Activated CD4-positive, alpha-beta T cell treated with anti-CD3 and anti-CD28 coated beads for 48 hours (primary cell): ENCODE results near the gene PLCH1.

Source experiments
- DNase-seq: peaks from one replicate; pipeline ENCODE4 v3.0.0-alpha.2; 2020

Gene PLCH1

DNA sequence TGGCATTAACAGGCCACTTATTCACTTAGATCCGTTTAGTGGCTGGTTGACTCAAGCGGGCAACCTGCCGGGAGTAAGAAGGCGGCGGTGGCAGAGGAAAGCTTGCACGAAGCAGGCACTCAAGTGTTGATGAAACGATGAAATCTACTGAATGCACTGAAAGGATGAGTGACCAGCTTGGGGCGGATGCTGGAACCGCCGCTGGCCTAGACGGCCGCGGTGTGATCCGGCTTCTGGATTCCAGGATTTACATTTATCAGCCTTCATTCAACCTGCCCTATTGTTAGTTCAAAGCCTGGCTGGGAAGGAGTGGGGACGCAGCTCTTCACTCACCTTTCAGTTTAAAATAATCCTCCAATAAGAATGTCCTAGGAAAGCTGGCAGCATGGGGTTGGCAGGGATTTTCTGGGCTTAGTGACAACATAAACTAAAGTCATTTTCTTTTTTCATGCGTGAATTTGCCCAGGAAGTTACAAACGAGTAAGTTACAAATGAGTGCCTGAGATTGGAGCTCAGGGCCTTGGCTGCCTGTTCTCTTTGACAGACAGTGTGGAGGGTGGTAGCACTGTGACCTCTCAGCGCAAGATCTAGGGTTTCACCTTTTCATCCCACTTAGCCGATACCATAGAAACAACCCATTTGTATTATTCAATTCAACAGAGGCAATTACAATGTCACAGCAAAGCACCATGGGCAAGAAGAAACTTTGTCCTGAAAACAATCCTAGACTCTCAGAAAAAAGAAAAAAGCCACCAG is 1.1 kb upstream of the PLCH1 start:
- no peak for DNase-seq

DNA sequence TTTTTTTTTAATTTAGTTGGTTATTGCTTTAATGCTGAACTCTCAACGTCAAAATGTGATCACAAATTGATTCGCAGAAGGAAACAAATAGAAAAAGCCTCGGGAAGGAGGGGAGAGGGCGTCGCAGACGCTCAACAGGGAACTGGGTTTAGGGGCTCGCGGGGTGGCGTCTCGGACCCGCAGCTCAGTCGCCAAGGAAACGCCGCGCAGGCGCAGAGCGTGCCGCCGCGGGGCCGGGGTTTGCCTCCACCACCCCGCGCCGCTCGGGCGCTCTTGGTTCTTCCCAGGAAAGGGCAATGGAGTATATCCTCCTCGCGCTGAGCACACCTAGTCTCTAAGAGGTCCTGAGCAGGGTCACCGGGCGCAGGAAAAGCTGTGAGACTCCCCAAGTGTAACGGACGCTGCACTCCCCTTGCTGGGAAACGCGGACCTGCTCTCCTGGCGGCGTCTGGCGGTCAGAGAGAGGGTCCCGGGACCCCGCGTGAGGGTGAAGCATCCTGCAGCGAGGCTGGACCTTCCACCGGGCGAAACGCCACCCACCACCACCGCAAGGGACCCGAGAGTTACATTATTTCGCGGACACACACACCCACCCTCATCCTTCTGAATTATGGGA is 753 bp downstream of the PLCH1 start:
- DNase-seq = peak; percentile 62

DNA sequence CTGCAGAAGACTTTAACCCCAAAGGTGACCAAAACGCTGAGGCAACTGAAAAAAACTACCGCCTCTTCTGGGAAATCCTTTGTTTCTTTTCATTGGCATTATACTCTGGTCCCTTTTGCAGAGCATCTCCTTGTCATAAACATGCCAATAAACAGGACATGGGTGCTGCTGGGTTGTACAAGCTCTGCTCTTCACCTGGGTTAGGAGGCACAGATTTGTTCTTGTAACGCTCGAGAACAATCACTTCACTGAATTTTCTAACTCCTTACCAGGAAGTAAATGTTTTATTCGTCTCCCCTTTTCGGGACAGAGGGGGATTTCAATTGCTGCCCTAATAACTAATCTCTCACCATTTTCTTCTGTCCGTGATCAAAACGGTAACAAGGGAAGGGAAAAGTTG is 1.3 kb downstream of the PLCH1 start:
- DNase-seq = no peak

DNA sequence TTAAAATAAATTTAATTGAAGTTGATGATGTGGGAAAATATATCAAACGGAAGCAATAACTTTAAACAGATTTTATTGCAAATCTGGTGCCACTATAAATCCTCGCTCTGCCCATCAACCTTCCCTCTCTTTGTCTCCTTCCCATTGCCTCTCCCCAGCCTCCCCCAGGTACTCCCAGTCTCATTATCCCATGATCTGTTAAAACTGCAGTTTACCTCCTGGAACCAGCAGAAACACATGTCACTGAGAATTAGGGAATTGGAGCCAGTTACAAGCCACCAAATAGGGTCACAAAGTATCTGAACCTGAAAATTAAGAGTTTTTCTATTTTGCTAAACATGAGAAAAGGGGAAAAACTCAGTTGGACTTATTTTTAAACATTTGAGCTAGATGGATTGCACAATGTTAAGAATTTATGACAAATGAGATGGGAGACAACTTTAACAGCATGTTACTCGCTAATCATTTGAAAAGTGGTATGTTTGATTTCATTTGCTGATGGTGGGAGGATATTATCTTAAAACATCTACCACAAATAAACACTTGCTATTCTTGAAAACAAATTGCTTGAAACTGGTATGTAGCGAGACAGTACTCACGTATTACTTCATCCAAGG is 2.4 kb downstream of the PLCH1 start:
- DNase-seq = no peak

DNA sequence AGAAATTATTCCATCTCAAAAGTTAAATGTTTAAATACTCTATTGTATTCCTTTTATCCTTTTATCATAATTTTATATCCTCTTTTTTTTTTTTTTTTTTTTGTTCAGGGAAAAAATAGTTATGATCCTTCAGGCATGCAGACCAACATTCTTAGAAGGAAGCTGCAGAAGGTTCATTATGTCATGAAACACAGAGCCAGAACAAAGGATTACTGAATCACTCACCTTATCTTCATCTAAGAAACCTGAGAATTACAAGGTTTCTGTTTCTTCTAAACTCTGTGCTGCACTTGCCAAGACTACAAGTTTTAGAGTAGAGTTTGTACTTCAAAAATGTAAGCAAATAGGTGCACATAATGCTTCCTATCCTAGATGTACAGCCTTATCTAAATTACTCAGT is 3.3 kb downstream of the PLCH1 start:
- no peak for DNase-seq

DNA sequence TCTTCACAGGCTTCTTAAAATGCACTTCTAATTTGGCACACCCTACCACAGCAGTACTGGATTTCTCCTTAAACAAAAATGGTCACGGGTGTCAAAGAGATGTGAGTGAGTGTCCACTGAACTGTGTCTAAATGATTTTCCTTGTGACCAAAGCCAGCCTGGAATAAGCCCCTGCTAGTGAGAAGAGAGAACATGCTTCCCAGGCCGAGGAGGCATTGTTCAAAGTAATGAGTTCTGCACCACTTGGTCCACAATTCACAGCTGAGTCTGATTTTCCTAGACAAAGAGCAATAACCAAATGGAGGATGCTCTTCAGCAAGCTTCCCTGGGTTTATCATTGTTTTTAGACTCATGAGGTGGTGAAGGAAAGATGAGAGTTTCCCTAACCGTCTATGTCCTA is 3.8 kb downstream of the PLCH1 start:
- DNase-seq = no peak

DNA sequence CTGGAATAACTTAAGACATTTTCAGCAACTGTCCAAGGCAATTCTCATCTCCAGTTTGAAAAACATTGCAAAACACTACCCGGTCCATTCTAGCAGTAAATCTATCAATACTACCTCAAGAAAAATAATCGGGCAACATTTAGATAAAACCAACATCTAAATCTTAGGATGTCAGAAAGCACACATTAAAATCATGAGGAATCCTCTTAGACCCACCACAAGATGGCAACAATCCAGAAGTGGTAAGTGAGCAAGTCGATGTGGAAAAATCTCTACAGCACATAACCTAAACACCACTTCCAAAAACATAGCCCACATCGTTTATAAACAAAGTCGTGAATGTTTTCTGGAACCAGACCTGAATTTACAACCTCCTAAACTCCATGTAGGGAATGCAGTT is 5.7 kb downstream of the PLCH1 start:
- DNase-seq = no peak

DNA sequence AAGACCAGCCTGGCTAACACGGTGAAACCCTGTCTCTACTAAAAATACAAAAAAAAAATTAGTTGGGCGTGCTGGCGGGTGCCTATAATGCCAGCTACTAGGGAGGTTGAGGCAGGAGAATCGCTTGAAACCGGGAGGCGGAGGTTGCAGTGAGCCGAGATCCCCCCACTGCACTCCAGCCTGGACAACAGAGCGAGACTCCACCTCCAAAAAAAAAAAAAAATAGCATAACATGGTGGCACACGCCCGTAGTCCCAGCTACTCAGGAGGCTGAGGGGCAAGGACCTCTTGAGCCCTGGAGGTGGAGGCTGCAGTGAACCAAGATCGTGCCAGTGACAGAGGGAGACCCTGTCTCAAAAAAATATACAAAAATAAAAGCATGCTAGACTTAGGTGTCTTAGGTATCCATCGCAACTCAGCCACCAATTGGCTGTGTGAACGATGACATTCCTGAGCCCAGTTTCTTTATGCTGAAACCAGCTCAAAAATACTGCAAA is 6.2 kb downstream of the PLCH1 start:
- no peak for DNase-seq

DNA sequence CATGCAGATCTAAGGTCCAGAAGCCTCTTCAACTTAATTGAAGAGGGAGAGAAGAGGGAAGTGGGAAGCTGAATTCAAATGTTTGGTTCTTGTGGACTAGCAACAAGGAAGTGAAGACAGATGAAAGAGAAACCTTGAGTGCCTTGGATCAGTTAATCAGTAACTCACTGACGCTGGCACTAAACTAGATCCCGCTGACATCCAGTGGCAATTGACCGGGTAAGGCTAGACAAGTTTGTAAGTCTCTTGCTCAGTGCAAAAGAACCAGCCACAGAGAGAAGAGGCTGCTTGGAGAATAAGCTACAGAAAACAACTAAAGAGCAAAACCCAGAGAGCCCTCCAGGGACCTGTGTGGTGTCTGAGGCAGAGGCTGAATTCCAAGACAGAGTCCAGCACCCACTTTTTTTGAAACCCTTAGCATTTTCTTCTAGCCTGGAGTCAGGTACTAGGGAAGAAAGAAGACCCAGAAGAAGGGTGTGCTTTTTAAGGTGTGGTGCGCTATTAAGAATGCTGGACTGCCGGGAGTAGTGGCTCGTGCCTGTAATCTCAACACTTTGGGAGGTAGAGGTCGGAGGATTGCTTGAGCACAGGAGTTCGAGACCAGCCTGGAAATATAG is 6.9 kb downstream of the PLCH1 start:
- no peak for DNase-seq

DNA sequence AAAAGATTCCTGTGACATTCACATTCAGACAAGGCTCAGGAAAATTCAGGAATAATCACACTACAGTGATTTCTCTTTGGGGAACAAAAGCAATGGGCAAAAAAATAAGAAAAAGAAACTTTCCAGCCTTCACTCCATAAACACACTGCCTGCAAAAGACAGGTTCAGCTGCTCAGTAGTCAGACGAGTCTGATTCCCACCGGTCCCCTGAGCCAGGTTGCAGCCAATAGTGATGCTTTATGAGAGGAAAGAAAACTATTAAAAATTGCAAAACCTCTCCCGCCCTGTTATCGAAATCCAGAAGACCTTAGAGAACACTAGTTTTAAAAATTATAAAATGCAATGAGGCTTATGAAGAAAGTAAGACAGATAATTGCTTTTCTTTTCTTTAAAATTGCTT is 8.5 kb downstream of the PLCH1 start:
- no peak for DNase-seq

DNA sequence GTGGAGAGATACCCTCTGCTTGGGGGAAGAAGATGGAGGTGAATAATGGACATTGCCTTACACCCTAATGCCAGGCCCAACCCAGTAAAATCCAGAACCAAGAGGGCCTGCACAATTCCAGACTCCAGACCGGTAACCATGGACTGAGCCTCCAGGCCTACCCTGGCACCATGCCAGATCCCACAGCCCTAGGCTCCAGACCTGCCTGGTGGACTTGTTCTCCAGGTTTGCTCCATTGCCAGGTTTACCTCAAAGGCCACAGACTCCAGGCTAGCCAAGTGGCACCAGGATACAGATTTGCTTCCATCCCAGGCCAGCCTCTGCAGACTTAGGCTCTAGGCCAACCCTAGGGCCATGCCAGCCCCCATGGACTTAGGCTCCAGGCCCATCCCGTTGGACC is 14.0 kb downstream of the PLCH1 start:
- DNase-seq = no peak

DNA sequence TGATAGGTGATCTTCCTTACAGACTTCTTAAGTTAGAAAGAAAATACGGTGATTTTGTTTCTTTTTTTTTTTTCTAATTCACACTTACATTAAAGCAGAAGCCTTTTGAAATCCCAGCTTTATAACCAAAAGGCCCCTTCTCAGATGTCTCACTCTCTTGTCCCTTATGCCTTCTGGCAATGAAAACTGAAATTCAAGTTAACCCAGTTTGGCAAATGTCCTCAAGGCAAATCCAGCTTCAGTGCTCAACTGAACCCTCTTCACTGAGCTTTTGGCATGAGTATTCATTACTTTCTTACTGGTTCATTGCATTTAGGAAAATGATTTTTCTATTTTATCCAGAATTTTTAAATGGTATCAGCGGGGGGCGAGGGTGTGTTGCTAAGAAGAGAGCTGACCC is 17.0 kb downstream of the PLCH1 start:
- DNase-seq = no peak

DNA sequence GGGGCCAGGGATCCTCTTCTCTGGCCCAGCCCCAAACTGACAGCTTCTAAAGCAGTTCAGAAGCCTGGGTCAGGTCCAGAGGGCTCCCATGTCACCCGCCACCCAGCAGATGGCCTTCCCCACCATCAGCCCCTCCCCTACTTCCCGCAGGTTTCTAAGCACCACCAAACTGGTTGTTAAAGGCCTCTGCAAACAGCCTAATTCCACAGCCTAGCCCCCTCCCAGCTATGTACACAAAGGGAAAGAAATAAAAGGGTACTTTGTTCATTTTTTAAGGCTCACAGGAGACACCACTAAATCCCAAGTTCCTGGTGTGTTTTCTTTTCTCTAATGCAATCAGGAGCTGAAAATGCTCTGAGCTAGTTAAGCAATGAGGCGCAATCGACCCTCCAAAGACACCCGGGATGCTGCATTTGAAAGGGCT is 30.6 kb downstream of the PLCH1 start:
- no peak for DNase-seq

DNA sequence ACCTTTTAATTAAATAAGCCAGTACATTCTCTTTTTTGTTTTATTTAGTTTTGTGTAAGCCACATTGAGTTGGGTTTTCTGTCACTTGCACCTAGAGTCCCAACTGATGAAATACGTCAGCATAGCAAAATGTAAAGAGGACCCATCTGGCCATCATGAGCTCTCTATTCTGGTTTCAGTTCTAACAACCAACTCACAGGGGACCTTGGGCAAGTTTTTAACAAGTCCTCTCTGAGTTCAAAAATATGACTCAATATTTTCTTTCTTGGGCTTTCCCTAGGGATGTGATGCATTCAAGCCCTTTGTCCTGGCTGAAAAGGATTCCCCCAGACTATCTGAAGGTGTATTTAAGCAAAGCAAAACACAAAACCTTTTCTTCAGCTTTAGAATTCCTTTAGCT is 32.9 kb downstream of the PLCH1 start:
- no peak for DNase-seq

DNA sequence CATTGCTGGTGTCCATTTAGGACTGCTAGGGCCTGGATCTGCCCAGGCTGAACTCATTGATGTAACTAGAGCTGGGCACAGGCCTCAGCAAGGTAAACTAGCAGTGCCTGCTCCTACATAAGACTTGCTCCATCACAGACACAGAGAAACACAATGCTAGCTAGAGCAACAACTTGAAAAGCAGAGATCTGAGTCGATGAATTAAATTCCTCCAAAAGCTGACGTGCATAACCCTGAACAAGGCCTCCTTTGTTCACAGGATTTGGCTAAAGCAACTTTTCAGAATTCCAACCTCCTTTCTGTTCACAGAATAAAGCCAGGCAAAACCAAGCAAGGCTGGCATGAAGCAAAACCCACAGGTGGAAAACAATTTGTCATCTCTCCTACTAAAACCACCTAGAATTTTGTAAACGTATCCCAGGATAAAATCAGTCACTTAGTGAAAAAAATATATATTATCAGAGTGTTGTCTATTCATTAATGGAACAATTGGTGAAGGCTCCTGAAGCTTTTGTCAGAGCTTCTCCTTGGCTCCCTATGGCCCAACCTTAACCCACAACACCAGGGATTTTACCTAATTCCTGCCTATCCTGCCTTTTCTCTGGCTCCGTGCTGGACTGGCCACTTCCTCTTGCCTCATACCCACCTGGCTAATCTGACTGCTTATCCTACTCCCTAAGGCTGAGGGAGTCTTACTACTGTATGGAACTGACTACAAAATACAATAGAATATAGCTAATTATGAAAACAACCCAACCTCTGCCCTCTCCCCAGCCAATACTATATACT is 39.9 kb downstream of the PLCH1 start:
- no peak for DNase-seq

DNA sequence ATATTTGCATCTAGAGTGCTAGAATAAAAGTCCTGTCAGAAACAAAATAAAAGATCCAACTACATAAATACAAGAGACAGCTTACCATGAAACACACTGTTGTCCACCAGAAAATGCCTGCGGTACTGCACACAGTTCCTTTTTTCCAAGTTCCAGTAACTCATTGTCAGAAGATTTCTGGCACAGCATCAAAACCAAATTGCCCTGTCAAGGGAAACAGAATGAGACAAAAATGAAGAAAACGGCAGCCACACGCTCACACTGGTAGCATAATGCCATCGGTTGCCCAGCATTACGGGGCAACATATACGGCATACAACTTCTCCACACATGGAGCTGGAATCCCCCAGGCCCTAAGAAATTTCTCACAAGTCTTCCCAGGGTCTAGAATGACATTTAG is 40.8 kb downstream of the PLCH1 start:
- DNase-seq = no peak

DNA sequence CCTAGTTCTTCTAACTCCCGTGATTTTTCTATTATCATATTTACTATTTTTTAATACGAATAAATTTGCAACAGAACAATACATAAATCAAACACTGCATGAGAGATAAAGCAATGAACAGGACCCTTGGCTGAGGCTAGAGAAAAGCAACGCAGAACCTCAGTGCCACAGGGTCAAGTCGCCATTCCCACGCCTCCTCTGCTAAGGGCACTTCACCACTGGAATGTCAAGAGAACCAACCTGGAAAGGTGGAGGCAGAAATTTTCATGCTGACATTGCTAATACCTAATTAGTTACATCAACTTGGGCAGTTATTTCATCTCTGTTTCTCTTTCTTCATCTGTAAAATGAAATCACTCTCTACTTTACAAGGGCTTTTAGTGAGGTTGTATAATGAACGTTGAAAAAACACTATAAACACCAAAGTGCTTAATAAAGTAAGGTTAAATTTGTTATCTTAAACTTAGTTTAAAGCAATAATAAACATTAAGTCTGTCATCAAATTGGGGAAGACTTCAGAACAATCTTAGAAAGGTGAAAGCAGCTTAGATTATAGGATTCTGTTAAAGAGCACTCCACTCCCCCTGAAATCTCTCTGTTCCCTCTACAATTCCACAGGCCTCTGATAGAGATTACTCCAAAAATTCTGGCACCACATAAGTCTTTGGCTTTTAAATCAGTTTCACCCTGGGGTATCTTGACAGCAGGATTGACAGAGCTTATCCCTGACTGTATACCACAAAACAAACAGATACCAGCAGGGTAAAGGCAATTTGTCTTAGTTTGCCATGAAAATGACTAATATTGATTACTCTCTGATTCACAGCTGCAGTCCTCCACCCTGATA is 41.9 kb downstream of the PLCH1 start:
- no peak for DNase-seq

DNA sequence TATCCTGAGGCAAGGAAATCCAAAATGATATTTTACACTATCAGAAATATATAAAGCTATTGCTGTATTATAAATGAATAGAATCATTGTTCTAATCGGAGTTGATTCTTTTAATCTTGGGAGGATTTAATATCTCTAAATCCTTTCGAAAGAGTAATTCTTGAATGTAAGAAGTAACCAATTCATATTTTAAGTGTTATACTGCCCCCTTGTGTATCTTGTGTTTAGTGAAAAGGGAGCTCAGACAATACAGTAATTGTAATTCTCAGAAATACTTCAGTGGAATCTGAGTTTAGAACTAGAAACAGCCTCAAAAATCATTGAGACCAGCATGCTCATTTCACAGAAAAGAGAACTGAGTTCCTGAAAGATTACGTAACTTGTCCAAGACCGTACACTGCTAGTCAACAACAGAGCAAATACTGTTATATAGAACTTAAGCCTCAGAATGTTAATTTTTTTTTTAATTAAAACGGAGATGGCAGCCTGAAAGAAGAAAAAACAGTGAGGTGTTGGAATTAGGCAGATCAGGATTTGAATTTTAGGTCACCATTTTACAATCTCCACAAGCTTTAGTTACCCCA is 42.9 kb downstream of the PLCH1 start:
- DNase-seq = no peak

DNA sequence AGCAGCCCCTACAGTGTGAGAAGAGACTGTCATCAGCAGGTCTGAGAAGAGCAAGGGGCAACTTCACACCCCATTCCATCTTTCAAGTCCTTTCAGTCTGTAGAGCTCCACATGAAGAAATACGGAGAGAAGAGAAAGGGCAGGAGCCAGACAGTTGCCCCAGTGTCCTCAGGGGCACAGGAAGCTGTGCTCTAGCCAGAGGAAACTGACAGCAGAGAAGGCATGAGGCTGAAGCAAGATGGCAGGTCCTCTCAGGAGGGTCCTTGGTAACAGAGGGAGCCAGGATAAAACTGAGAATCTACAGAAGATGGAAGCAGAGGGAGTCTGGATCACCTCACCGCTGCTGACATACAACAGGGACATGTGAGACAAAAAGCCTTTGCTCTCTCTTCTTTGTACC is 47.3 kb downstream of the PLCH1 start:
- DNase-seq = no peak

DNA sequence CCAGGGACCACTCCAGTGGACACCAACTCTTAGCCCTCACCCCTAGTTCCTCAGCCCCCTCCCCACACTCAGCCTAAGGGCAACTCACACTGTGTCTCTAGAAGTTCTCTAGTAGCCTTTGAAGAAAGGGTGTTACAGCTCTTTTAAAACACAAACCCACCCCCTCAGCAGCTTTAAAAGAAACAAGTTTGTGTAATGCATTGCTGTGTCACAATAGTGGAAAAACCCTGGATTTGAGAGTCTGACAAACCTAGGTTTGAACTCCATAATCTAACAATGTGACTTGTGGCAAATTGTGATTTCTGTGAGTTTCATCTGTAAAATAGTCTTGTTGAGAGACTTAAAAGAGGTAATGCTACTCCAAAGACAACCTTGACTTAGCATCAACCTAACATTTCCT is 54.0 kb downstream of the PLCH1 start:
- DNase-seq = no peak

DNA sequence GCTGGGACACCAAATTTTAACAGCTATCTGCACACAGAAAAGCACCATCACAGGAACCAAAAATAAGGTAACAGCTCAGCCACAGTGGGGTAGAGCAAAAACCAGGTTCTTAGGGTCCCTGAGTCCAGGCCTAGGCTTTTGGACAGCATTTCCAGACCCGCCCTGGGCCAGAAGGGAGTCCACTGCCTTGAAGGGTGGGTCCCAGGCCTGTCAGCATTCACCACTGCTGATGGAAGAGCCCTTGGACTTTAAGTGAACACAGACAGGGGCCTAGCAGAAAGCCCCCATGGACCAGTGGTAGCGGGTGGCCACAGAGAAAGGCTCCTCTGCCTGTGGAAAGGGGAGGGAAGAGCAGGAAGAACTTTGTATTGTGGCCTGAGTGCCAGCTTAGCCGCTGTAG is 56.4 kb downstream of the PLCH1 start:
- no peak for DNase-seq

DNA sequence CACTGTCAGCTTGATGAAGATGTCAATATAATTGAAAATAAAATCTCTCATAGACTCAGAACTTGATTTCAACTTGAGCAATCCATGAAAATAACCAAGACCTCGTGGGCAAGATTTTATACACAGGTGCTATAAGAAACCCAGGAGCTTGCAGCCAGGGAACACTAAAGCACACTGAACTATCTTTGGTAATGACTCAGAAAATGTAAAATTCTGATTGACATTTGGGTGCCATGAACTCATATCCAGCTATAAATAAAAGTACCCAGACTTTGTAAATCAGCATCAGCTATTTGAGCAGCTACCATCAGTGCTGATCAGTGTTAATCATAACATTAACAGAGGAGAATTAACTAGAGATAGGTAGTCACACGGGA is 61.5 kb downstream of the PLCH1 start:
- DNase-seq = no peak
